Bone marrow (tissue), 2 donors: ENCODE measurements around the gene LTBP3.

Experiments
- DNase-seq, 2 donors: peaks; one replicate each; lab custom pipeline; 2025; lab: John Stamatoyannopoulos, UW

LTBP3 gene

GRCh38 chr11:65506772-65507505 lies 51.2 kb downstream of the LTBP3 start:
- peak in 1 of 2 donors; percentile 48 for DNase-seq

- peak in 1 of 2 donors; percentile 37 for DNase-seq
Observed at GRCh38 chr11:65506290-65506771, 51.8 kb downstream of the LTBP3 start.

- no peak for DNase-seq
Observed at GRCh38 chr11:65505466-65506289, 52.5 kb downstream of the LTBP3 start.

GRCh38 chr11:65504674-65505465 lies 53.3 kb downstream of the LTBP3 start:
- no peak for DNase-seq

- DNase-seq = no peak
Observed at GRCh38 chr11:65503949-65504673, 54.0 kb downstream of the LTBP3 start.

GRCh38 chr11:65503368-65503948 lies 54.7 kb downstream of the LTBP3 start:
- no peak for DNase-seq

GRCh38 chr11:65502555-65503367 lies 55.4 kb downstream of the LTBP3 start:
- no peak for DNase-seq

GRCh38 chr11:65502274-65502554 lies 55.9 kb downstream of the LTBP3 start:
- DNase-seq = no peak

- DNase-seq = no peak
Observed at GRCh38 chr11:65501472-65502273, 56.5 kb downstream of the LTBP3 start.

GRCh38 chr11:65501186-65501471 lies 57.0 kb downstream of the LTBP3 start:
- DNase-seq = no peak

GRCh38 chr11:65500387-65501185 lies 57.6 kb downstream of the LTBP3 start:
- DNase-seq = peak; percentile 33 to 38

GRCh38 chr11:65499713-65500386 lies 58.3 kb downstream of the LTBP3 start:
- DNase-seq = peak in 1 of 2 donors; percentile 31

- DNase-seq = peak; percentile 88 to 91
Observed at GRCh38 chr11:65498977-65499712, 59.0 kb downstream of the LTBP3 start, which contains the start of gene MALAT1. MALAT1 (plus strand) TSS chr11:65499045.

- DNase-seq = no peak
Observed at GRCh38 chr11:65498727-65498976, 59.5 kb downstream of the LTBP3 start.

- DNase-seq = peak; percentile 57 to 67
Observed at GRCh38 chr11:65498042-65498726, 60.0 kb downstream of the LTBP3 start.

GRCh38 chr11:65497141-65498041 lies 60.8 kb downstream of the LTBP3 start:
- peak; percentile 100 for DNase-seq
